Keratinocyte (primary cell): ENCODE data around the gene ABCA3. TPM values are rescaled to one million over a fixed set of nuclear protein-coding genes. Genes with fewer than 3 reads are reported as not detected.

Source experiments
- DNase-seq: peaks from one replicate; pipeline ENCODE4 v3.0.0-alpha.2; 2011; ENCODE audit warnings: low read depth, missing footprints, low spot score
- FAIRE-seq: peaks from 2 replicates; lab custom pipeline; 2011; peaks lifted over from hg19 to GRCh38; lab: Jason Lieb, UNC
- H2AFZ ChIP-seq: 2 replicates; pipeline ENCODE4 v1.6.0; 2012; ENCODE audit warnings: low read length, control low read depth, inconsistent platforms; ENCODE audit not compliant: control insufficient read depth
- H3K27ac ChIP-seq: 2 replicates; pipeline ENCODE4 v1.5.1; 2011; ENCODE audit warnings: low read length; ENCODE audit not compliant: control insufficient read depth, insufficient read depth
- H3K27me3 ChIP-seq: 3 replicates; pipeline ENCODE4 v1.6.0; 2011; ENCODE audit warnings: low read length; ENCODE audit not compliant: control insufficient read depth, insufficient read depth; ENCODE audit errors: extremely low read depth
- H3K36me3 ChIP-seq, 2 experiments: 2 replicates in 1 of 2; 3 replicates in 1 of 2; pipeline ENCODE4 v1.5.1; 2011; ENCODE audit warnings: low read length in 2 of 2, mild to moderate bottlenecking in 1 of 2; ENCODE audit not compliant: control insufficient read depth in 2 of 2, insufficient read depth in 2 of 2; ENCODE audit errors: extremely low read depth in 1 of 2
- H3K4me1 ChIP-seq: 3 replicates; pipeline ENCODE4 v1.5.1; 2011; ENCODE audit warnings: low read length; ENCODE audit not compliant: control insufficient read depth, insufficient read depth; ENCODE audit errors: extremely low read depth
- H3K4me2 ChIP-seq: 3 replicates; pipeline ENCODE4 v1.6.0; 2011; ENCODE audit warnings: low read depth, low read length; ENCODE audit not compliant: control insufficient read depth, insufficient read depth; ENCODE audit errors: extremely low read depth
- H3K4me3 ChIP-seq, 3 experiments: fragments of 200-600 bp in 1 of 3; sonication (generic) in 1 of 3; 2 replicates in 2 of 3; 3 replicates in 1 of 3; pipeline ENCODE4 v1.5.1; 2011 to 2016; ENCODE audit warnings: low read length in 3 of 3, mild to moderate bottlenecking in 3 of 3, control low read depth in 2 of 3, inconsistent platforms in 1 of 3, low read depth in 1 of 3, mixed read lengths in 1 of 3, mixed run types in 1 of 3, moderate library complexity in 1 of 3; ENCODE audit not compliant: control insufficient read depth in 2 of 3, insufficient read depth in 2 of 3; ENCODE audit errors: extremely low read depth in 1 of 3
- H3K79me2 ChIP-seq: 2 replicates; pipeline ENCODE4 v1.6.0; 2012; ENCODE audit warnings: low read length; ENCODE audit not compliant: control insufficient read depth, insufficient read depth
- H3K9ac ChIP-seq: 3 replicates; pipeline ENCODE4 v1.6.0; 2011; ENCODE audit warnings: low read length; ENCODE audit not compliant: control insufficient read depth, insufficient read depth; ENCODE audit errors: extremely low read depth
- H3K9me1 ChIP-seq: 3 replicates; pipeline ENCODE4 v1.6.0; 2011; ENCODE audit warnings: low read length; ENCODE audit not compliant: control insufficient read depth, insufficient read depth; ENCODE audit errors: extremely low read depth
- H3K9me3 ChIP-seq: 2 replicates; pipeline ENCODE4 v1.5.1; 2012; ENCODE audit warnings: low read depth, low read length; ENCODE audit not compliant: control insufficient read depth
- H4K20me1 ChIP-seq: 3 replicates; pipeline ENCODE4 v1.6.0; 2011; ENCODE audit warnings: low read length; ENCODE audit not compliant: control insufficient read depth, insufficient read depth; ENCODE audit errors: extremely low read depth
- EZH2 ChIP-seq: IDR thresholded peaks from one replicate; pipeline ENCODE4 v1.6.1; 2012; ENCODE audit warnings: inconsistent platforms, mild to moderate bottlenecking, low read length, moderate library complexity
- dilution Hi-C: fragments of 300-500 bp; cut with MboI; formaldehyde crosslinking; loops from one replicate; pipeline ENCODE4 v1.7.0; 2020; ENCODE audit warnings: low sequenced_read_pairs; ENCODE audit not compliant: extremely low pct_ligation_motif_present
- polyA plus RNA-seq, 5 experiments: library from polyadenylated mRNA; depleted of rRNA in 3 of 5; stranded (reverse) in 3 of 5; stranded (forward) in 1 of 5; unstranded in 1 of 5; fragments of >200 nt; gene quantifications; 1 replicate in 1 of 5; 2 replicates in 3 of 5; 3 replicates in 1 of 5; pipeline versions ENCODE4 v1.2.1 to v1.2.3, GENCODE V29; 2011 to 2012; ENCODE audit warnings: missing spikeins in 2 of 5, low read depth in 1 of 5, low replicate concordance in 1 of 5
- TF ChIP-seq, protein P1 (sequence below), 3 experiments: IDR thresholded peaks in 1 of 3; conservative IDR thresholded peaks in 1 of 3; optimal IDR thresholded peaks in 1 of 3; 2 replicates in 2 of 3; 3 replicates in 1 of 3; pipeline versions ENCODE3 to v1.5.1; 2011; ENCODE audit warnings: low read length in 3 of 3, mild to moderate bottlenecking in 3 of 3, moderate library complexity in 2 of 3, control low read depth in 1 of 3, inconsistent platforms in 1 of 3; ENCODE audit not compliant: insufficient read depth in 2 of 3; ENCODE audit errors: extremely low read depth in 1 of 3

Gene ABCA3
- polyA plus RNA-seq, 1 donor (not counting 4 experiments of a cell fraction or from before 2014, with no cell fraction given) = 0.08 TPM

DNA sequence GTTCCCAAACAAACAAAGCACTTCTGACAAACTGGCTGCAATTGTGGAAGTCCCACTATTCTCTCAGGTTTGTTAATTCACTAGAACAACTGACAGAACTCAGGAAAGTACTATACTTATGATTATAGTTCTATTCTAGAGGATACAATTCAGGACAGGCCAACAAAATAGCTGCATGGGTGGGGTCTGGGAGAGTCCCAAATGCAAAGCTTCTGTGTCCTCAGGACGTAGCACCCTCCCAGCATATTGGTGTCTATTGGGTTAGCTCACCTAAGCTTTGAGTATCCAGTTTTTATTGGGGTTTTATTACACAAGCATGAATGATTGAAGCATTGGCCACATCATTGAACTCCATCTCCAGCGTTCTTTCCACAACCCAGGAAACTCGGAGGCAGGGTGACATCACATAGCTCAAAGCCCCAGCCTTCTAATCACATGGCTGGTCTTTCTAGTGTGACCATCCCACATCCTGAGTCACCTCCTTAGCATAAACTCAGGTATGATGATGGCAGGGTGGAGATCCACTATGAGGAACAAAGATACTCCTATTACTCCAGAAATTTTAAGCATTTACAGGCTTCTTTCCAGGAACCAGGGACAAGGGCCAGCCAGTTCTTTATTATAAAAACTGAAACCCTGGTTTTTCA, 44.8 kb upstream of the ABCA3 start:
- H3K27me3 ChIP-seq = no peaks in the 10 kb centered on the region
- peak overlapping the region; percentile 2 for H3K4me2 ChIP-seq
- dilution Hi-C loops = no loop called here
- H4K20me1 ChIP-seq = no peaks in the 10 kb centered on the region
- no peaks in the 10 kb centered on the region for H3K36me3 ChIP-seq
- peaks cover 8% of the 10 kb centered on the region for H3K4me1 ChIP-seq
- DNase-seq (no peak), FAIRE-seq (peak; percentile 23)
- H3K9me3 ChIP-seq = no peaks in the 10 kb centered on the region
- TF ChIP-seq, protein P1, sequence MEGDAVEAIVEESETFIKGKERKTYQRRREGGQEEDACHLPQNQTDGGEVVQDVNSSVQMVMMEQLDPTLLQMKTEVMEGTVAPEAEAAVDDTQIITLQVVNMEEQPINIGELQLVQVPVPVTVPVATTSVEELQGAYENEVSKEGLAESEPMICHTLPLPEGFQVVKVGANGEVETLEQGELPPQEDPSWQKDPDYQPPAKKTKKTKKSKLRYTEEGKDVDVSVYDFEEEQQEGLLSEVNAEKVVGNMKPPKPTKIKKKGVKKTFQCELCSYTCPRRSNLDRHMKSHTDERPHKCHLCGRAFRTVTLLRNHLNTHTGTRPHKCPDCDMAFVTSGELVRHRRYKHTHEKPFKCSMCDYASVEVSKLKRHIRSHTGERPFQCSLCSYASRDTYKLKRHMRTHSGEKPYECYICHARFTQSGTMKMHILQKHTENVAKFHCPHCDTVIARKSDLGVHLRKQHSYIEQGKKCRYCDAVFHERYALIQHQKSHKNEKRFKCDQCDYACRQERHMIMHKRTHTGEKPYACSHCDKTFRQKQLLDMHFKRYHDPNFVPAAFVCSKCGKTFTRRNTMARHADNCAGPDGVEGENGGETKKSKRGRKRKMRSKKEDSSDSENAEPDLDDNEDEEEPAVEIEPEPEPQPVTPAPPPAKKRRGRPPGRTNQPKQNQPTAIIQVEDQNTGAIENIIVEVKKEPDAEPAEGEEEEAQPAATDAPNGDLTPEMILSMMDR (optimal IDR thresholded peaks at IDR 0.05 in 1 of 3, IDR thresholded peaks at IDR 0.05 in 1 of 3, conservative IDR thresholded peaks at IDR 0.05 in 1 of 3; ENCODE audit: extremely low read depth in 1 of 3, insufficient read depth in 2 of 3, low read length in 3 of 3) = no peak
- no peak for TF ChIP-seq EZH2
- H2AFZ ChIP-seq = no peak overlapping the region
- no peak overlapping the region for H3K27ac ChIP-seq
- no peak overlapping the region for H3K4me3 ChIP-seq
- H3K9me1 ChIP-seq = no peaks in the 10 kb centered on the region
- no peak overlapping the region for H3K9ac ChIP-seq
- no peaks in the 10 kb centered on the region for H3K79me2 ChIP-seq

DNA sequence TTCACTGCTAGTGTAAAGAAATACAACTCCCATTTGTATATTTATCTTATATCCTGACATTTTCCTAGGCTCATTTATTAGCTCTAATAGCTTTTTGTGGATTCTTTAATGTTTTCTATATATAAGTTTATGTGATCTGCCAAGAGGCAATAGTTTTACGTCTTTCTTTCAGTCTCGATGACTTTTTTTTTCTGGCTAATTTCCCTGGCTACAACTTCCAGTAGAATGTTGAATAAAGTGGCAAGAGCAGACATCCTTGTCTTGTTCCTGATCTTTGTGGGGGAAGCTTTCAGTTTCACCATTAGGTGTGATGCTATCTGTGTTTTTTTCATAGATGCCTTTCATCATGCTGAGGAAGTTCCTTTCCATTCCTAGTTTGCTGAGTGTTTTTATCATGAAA, 43.9 kb upstream of the ABCA3 start:
- no peak overlapping the region for H3K27ac ChIP-seq
- H3K9me1 ChIP-seq = no peaks in the 10 kb centered on the region
- H3K4me1 ChIP-seq = peaks cover 8% of the 10 kb centered on the region
- no peaks in the 10 kb centered on the region for H3K36me3 ChIP-seq
- dilution Hi-C loops = no loop called here
- H3K4me3 ChIP-seq = no peak overlapping the region
- FAIRE-seq (no peak), DNase-seq (no peak)
- no peaks in the 10 kb centered on the region for H3K27me3 ChIP-seq
- H4K20me1 ChIP-seq = no peaks in the 10 kb centered on the region
- H3K9me3 ChIP-seq = no peaks in the 10 kb centered on the region
- no peak overlapping the region for H3K4me2 ChIP-seq
- no peaks in the 10 kb centered on the region for H3K79me2 ChIP-seq
- TF ChIP-seq EZH2 = no peak
- TF ChIP-seq, protein P1 (optimal IDR thresholded peaks at IDR 0.05 in 1 of 3, IDR thresholded peaks at IDR 0.05 in 1 of 3, conservative IDR thresholded peaks at IDR 0.05 in 1 of 3; ENCODE audit: extremely low read depth in 1 of 3, insufficient read depth in 2 of 3, low read length in 3 of 3) = no peak
- no peak overlapping the region for H2AFZ ChIP-seq
- H3K9ac ChIP-seq = no peak overlapping the region
